ENCODE data around the gene ARPP21. TPM values are rescaled to one million over a fixed set of nuclear protein-coding genes. Genes with fewer than 3 reads are reported as not detected.

The ARPP21 gene
- total RNA-seq, 1 experiment from 2014 or later: not detected

DNA sequence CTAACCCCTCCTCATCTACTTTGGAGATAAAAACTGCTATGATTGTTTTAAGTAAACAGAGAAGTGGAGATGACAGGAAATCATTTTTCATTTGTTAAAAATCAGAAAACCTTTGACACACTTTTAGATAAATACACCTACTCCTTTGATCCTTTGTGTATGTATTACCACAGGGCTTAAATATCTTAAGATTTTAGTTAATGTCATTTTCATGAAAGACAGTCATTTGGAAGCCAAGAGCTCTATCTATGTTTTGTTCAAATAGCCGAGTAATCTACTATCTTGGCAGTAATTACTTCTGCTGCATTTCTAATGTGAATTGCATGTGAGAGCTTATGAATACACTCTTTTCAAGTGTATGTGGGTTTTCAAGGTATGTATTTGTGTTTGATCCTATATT is 2.0 kb downstream of the ARPP21 start:
- no peak for DNase-seq (ENCODE audit: extremely low read depth, low read depth)

DNA sequence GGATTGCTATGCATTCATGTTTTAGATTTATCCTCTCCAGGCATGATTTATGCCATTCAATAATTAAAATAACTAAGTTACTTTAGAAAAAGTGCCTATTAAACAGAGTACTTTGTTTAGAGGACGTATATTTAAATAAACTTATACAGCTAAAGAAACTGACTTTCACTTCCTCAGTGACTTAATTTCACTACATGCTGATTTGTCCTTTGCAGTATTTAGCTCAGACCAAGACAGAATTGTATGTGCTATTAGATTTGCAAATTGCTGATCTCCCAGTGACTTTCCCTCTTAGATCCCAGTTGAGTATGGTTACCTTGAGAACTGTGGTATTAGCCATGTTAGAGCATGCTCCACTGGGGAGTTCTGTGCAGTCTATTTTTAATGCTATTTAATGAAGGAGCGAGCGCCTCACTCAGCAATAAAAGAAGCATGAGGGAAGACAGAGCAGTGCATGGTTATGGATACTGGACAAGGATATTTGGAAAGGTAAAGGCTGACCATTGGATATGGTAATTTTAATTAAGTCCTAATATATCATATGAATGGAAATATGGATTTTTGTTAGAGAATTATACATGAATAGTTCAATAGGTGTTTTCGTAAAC is 2.7 kb downstream of the ARPP21 start:
- DNase-seq (ENCODE audit: extremely low read depth, low read depth): no peak

DNA sequence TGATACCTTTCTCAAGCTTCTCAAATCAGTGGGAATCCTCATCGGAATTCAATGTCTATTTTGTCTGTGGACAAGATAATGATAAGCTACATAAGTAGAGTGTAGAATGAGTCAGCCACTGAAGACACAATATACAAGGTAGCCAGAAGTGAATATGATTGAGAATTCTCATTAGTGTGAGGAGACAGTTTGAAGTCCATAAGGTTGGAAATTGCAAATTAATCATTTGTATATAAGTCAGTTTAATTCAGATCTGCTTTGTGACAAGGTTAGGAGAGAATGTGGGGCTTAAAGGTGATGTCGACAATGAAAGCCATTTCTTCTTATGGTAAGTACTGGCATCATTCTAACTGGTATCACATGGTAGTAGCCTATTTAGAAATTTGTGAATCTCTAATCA is 4.2 kb downstream of the ARPP21 start:
- DNase-seq (ENCODE audit: extremely low read depth, low read depth): no peak

DNA sequence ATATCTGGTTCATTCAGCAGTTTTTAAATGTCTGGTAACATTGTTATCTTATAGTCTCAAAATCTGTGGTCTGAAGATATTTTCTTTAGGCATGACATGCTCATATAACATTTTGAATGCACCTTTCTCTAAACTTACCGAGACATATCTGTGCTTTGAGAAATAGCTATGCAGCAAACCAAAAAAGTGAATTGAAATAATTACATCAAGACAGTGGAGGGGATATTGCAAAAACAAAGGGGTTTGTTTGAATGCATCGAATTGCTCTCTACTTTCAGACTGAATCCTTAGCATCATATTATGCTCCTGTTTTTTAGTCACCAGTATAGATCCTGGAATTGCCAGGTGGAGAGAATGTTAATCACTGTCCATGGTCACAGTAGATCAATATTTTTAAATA is 5.1 kb downstream of the ARPP21 start:
- DNase-seq (ENCODE audit: extremely low read depth, low read depth): no peak

DNA sequence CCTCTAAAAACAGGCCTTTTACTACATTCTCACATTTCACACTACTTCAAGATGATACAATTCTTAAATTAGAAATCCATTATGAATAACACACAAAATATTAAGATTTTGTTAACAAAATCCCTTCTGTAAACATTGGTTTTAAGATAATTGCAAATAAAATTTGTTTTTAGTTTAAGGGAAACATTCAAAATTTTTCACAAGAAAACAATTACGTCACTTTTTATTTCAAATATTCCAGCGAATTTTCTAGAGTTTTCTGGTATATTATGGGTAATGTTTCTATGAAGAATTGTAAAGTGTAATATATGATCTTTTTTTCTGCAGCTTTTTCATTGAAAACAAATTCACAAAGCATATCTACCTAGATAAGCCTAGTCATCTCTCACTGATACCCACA is 5.9 kb downstream of the ARPP21 start:
- no peak for DNase-seq (ENCODE audit: extremely low read depth, low read depth)

DNA sequence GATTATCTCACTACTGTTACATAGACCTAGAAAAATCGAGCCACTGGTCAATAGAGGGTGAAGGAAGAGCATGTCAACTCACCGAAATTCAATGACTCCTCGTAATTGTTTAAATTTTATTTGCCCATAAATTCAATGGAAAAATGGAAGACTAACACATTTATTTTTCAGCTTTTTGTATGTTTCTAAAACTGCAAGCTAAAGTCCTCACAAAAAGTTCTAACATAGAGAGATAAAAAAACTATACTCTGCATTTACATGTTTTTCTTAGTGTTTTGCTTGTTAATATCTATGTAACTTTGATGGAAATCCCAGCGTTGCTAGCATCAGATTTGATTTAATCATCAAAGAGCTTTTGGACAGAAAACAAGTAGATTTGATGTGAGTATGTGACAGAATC is 6.8 kb downstream of the ARPP21 start:
- DNase-seq (ENCODE audit: extremely low read depth, low read depth): no peak

DNA sequence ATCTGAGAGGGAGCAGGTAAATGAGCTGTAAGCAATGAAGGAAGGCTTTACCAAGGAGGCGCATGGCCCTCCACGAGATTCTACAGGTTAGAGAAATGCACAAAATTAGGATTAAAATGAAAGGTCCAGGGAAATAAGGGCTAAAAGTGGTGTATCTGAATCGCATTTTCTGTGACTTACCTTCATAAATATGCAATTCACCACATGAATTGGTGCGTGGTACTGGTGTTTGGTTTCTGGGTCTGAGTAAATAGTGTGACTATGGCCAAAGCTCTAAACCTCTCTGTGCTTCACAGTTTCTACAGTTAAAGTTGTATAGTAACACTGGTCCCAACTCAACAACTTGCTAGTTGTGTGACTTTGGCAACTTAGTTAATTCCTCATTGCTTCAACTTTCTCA is 8.1 kb downstream of the ARPP21 start:
- no peak for DNase-seq (ENCODE audit: extremely low read depth, low read depth)

DNA sequence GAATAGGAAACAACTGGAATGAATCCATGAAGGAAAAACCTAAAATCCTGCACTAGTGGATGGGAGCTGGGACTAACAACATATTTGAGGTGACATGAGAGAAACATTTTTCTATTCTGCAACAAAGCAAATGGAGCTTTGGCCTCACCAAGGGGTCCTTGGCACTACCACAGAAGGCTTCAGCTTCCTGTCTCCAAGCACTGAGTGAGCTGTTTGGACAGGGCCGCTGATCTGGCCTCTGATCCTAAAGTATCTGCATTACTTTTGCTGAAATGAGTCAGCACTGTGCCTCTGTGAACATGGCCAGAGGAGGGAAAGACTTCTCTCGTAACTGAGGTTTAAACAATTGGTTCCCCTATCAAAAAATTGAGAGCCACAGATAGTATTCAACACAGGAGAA is 9.0 kb downstream of the ARPP21 start:
- no peak for DNase-seq (ENCODE audit: extremely low read depth, low read depth)

DNA sequence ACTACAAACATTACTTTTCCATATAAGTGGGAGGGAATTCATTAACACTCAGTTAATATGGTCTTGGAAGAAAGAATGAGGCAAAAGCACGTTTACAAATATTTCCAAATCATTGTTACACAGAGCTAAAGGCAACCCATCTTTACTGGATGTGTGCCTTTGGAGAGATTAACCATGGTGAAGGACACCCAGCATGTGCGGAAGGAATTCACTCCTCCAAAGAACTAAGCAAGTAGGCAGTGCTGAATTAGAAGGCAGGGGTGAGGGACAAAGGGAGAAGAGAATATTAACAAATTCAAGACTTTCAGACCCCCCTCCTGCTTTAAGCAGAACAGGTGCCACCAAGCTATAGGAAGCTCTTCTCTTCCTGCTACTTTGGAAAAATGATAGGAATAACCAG is 10.1 kb downstream of the ARPP21 start:
- no peak for DNase-seq (ENCODE audit: extremely low read depth, low read depth)

DNA sequence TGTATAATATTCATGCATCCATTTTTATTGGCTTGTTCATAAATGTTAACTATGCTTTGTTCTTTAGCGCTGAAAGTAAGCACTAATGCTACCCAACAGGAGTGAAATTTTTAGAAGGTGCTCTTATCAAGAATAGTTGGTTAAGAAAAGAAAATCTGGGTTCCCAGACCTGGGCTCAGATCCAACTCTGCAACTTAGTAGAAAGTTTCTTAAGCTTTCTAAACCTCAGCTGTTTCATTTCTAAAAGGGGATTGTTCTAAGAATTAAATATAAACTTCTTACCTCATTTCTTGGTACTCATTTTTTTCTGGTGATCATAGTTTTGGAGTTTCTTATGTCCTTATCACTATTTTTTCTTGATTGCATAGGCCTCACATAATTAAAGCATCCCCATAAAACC is 12.1 kb downstream of the ARPP21 start:
- no peak for DNase-seq (ENCODE audit: extremely low read depth, low read depth)

DNA sequence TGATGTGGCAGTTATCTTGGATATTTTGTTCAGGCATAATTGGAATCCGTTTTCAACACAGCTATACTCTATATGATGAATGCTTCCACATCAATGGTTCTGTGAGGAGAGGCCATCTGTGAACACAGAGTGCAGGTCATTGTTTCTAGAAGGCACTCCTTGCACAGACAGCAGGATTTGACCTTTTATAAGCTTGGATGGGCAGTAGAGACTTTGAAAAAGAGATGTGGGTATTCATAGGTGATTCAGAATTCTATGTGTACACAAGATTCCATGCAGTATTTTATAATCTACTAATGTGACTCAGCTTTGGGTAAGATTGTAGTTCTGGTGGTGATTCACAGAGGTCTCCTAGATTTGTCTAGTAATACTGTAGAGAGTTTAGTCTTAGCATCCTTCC is 12.5 kb downstream of the ARPP21 start:
- DNase-seq (ENCODE audit: extremely low read depth, low read depth): no peak

DNA sequence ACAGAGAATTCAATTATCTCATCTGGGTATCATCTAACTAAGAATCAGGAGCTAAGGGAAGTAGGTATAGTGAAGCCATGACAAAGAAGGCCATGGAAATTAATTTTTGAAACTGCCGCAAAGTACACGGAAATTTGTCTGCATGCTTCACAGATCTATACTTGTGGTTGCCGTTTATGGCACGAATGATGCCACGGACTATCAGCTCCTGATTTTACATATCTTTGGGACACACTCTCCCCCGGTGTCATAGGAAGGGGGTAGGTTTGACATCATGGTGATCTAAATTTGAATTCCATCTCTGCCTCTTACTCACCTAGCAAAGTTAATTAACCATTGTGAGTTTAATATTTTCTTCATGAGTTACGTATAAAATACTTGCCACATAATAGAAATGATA is 14.0 kb downstream of the ARPP21 start:
- DNase-seq (ENCODE audit: extremely low read depth, low read depth): no peak

DNA sequence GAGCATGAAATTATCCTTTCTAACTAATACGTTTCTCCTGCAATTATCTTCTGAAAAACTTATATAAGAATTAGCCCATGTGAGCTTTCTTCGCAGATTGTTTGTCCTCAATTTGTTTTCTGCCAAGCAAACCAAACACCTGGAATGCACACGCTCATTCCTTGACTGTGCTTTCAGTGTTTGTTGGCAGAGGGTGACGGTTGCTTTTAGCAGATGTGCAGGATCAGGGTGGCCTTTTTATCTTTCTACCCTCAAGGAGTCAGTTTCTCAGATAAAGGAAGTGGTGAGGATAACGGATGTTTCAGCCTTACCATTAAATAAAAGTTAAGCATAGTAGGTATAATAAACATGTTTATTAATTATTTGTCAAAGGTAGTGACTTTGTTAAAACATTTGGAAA is 15.2 kb downstream of the ARPP21 start:
- DNase-seq (ENCODE audit: extremely low read depth, low read depth): no peak

DNA sequence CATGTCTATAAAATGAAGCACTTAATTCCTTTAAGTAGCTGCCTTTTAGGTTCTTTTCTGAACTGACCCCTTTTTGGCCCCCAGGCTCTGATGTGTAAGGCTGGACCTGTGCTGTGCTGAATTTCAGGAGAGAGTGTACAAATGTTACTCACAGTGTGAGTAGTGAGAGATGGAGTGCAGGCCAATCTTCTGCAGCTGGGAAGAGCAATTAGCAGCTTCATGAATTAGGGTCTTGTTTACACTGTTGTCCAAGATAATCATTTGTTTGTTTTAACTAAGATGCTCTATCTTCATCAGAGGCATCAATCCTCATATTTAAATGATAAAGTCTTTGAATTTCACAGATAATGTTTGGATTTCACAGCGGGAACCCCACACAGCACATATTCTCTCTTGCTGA is 19.4 kb downstream of the ARPP21 start:
- no peak for DNase-seq (ENCODE audit: extremely low read depth, low read depth)

DNA sequence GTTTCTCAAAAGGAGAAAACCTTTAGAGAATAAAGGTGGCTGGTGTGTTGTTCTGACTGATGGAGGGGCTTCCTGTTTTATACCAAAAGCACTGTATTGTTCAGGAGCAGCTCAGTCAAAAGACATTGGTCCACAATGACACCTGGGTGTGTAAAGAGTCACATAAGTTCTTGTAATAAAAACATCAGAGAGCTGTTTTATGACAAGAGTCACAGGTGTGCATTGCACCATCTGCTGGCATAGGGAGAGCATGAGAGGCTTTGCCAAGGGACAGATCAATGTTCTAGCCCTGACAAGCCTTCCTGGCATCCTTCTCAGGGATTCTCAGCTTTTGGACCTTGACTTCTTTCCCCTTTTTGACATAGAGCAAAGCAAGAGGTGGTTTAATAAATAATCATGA is 20.4 kb downstream of the ARPP21 start:
- no peak for DNase-seq (ENCODE audit: extremely low read depth, low read depth)

DNA sequence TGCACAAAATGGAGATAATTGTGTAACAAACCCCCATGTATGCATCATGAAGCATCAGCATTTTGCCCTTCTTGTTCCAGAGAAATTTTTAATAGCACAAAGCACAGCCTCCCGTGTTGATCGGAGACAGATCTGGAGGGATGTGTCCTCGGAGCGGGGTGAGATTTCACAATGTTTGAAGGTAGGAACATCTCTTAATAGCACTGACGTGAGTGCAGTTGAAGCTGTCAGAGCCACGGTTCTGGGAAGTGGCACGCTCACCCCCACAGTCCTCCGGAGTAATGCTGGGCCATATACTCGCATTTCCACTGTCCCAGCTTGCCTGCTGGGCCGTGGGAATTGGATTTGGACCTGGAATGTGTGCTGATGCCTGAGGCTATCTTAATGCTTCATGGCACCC is 24.1 kb downstream of the ARPP21 start:
- no peak for DNase-seq (ENCODE audit: extremely low read depth, low read depth)

DNA sequence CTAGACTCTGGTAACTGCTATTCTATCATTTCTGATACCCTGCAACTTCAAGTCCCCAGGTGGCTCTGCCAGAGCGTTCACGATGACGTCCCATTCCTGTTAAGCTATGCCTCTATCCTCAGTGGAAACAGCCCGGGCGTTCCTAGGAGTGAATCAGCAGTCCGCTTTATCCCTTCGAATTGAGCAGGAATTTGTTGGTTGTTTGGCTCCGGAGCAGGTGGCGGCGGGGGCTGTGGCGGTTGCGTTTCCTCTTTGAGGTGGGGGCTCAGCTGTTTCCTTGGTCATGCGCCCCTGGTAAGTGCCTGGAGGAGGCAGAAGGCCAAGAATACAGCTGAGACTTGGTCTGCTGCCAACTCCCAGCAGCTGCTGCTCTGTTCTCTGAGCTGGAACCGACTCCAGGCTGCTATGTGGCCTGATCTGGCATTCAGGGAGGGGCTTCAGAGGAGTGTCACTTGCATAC is 25.2 kb downstream of the ARPP21 start:
- no peak for DNase-seq (ENCODE audit: extremely low read depth, low read depth)

DNA sequence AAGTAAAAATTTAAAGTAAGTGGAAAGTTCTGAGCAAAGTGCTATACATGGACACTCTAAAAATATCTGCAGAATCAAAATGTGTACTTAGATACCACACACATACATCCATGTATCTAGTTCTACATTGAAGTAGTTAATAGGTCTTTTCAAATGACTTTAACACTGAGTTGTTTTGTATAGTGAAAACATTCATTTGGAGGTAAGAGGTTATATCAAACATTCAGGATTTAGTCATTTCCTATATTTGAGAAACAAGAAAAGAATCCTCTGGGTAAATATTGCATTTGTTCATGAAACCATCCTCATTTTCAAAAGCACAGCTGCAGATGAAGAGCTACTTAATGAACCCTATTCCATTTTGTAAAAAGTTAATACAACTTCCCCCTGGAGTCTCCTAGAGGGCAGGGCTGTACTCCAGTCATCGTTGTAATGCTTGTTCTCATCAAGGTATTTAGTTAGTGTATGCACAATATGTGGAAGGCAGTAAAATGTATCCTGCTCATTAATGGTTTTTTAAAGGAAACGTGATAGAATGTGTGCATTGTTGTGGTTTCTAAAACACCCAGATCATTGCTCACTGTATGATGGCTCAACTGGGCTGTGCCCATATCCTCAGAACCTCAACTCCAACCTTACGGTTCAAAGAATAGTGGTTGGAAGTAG is 26.2 kb downstream of the ARPP21 start:
- no peak for DNase-seq (ENCODE audit: extremely low read depth, low read depth)

DNA sequence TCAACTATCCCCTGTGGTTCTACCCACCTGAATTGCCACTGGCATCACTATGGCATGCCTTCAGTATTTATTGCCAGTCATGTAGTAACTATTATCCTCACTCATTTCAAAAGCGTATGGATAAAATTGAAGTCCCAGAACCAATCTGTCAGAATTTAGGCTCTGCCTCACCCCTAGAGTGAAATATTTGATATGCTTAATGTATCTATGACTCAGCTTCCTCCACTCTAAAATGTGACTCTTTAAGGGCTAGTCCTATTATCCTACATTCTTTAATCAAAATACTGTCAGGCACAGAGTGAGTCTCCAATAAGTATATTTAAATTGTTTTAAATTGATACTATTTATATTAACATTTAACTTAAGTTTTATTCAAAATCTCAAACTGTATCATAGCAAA is 27.6 kb downstream of the ARPP21 start:
- DNase-seq (ENCODE audit: extremely low read depth, low read depth): no peak

DNA sequence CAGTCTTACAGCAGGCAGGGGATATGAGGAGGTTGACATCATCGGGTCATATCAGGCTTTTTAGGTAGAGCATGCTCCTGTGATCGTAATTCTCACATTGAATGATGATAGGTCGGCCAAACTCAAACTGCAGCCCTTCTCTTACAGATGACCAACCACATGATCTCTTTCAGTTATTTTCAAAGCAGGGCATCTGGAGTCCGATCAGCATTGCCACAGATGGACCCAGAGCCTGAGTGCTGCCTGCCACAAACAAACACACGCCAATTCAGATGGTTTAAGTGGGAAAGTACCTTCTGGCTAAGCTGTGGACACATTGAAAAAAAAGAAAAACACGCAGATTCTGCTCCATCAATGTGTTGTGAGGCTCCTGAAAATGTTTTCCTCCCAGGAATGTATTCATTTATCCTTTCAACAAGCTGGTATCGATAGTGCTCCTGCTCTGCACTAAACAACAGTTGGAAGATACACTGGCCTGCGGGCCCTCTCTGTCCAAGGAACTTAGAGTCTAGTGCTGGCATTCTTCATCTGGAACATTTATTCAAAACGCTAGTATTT is 31.2 kb downstream of the ARPP21 start:
- no peak for DNase-seq (ENCODE audit: extremely low read depth, low read depth)

DNA sequence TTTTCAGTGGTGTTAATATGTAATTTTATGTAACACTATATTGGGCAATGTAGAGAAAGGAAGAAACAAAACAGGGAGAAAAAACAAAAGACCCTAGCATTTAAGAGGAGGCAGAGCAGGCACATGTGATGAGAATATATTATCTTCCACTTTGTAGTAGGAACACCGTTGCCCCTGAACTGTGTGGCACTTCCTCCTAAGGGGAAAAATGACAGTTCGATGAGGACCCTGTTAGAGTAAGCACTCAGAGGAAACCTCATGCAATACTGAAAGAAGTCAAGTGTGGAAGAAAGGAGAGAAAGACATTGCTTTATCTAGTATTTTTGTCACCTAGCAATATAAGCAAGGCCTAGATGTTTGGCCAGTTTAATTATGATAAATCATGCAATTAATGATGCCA is 32.2 kb downstream of the ARPP21 start:
- DNase-seq (ENCODE audit: extremely low read depth, low read depth): no peak

DNA sequence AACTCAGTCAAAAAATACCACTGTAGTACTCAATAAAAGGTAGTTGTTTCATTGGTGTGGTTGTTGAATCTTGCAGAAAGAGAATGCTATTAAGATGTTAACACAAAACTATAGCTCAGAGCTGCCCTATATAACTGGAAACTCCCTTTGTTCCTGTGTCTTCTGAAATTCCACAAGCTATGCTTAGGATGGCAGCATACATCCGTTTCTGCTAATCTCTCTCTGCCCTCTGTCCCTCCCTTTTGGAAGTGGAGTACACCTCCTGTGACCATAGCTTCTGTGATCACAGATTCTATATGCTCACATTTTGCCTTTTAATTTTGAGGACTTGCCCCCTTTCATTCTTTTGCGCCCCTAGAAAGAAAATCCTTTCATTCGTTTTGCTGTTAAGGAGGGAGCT is 33.7 kb downstream of the ARPP21 start:
- DNase-seq (ENCODE audit: extremely low read depth, low read depth): no peak

Measured in NCI-H460 (cell line).